WTC11 (cell line): ENCODE results near the gene ASTN1.

Source experiments
- CBFB ChIP-seq: sonication (generic); formaldehyde crosslinking; IDR thresholded peaks from 2 replicates; pipeline ENCODE4 v1.8.1; 2022; ENCODE audit warnings: mild to moderate bottlenecking, low read depth, missing genetic modification reagents
- ETV6 ChIP-seq: sonication (generic); formaldehyde crosslinking; IDR thresholded peaks from 2 replicates; pipeline ENCODE4 v1.8.1; 2022; ENCODE audit warnings: mild to moderate bottlenecking, missing genetic modification reagents
- GRHL2 ChIP-seq: fragments of 250-450 bp; sonication (Bioruptor Pico); IDR thresholded peaks from 2 replicates; pipeline ENCODE4 v1.8.0; 2022; ENCODE audit warnings: mild to moderate bottlenecking, moderate library complexity; ENCODE audit not compliant: insufficient replicate concordance, severe bottlenecking
- IRF2 ChIP-seq: sonication (generic); formaldehyde crosslinking; IDR thresholded peaks from 2 replicates; pipeline ENCODE4 v1.8.0; 2022; ENCODE audit warnings: low read depth, missing genetic modification reagents, borderline replicate concordance
- JUN ChIP-seq: sonication (generic); formaldehyde crosslinking; IDR thresholded peaks from 2 replicates; pipeline ENCODE4 v1.8.0; 2023; ENCODE audit warnings: mild to moderate bottlenecking, missing genetic modification reagents
- ZNF232 ChIP-seq: sonication (generic); formaldehyde crosslinking; IDR thresholded peaks from 2 replicates; pipeline ENCODE4 v1.8.0; 2022; ENCODE audit warnings: mild to moderate bottlenecking, missing genetic modification reagents
- TF ChIP-seq, protein P1 (sequence below): fragments of 200-600 bp; IDR thresholded peaks from 2 replicates; pipeline ENCODE4 v1.8.0; 2022; ENCODE audit warnings: antibody characterized with exemption
- TF ChIP-seq, protein P2 (sequence below): sonication (generic); formaldehyde crosslinking; conservative IDR thresholded peaks from 2 replicates; pipeline ENCODE4 v1.8.1; 2022; ENCODE audit warnings: mild to moderate bottlenecking, missing genetic modification reagents
- TF ChIP-seq, protein P3 (sequence below): fragments of 250-450 bp; sonication (Bioruptor Pico); IDR thresholded peaks from 2 replicates; pipeline ENCODE4 v1.9.0; 2021; ENCODE audit warnings: mild to moderate bottlenecking
- TF ChIP-seq, protein P4 (sequence below): sonication (generic); formaldehyde crosslinking; IDR thresholded peaks from 2 replicates; pipeline ENCODE4 v1.8.1; 2022; ENCODE audit warnings: low read depth, mild to moderate bottlenecking, moderate library complexity, missing genetic modification reagents, borderline replicate concordance

DNA sequence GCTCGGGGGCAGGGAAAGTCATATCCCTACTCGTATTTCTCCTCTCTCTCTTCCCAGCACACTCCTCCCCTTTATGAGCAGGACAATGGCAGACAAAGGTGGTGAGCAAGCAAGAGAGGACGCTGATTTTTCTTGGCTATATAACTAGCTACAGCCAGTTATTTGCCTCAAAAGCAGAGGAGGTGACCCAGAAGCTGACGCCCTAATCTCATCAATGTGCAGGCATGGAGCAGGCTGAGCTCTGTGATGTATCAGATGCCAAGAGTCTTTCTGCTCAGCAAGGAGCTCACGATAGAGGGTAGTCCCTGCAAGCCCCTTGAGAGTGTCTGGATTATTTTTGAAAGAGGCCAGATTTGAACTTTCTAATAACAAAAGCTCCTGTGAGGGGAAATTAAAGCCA, 75.5 kb downstream of the ASTN1 start:
- TF ChIP-seq, protein P1, sequence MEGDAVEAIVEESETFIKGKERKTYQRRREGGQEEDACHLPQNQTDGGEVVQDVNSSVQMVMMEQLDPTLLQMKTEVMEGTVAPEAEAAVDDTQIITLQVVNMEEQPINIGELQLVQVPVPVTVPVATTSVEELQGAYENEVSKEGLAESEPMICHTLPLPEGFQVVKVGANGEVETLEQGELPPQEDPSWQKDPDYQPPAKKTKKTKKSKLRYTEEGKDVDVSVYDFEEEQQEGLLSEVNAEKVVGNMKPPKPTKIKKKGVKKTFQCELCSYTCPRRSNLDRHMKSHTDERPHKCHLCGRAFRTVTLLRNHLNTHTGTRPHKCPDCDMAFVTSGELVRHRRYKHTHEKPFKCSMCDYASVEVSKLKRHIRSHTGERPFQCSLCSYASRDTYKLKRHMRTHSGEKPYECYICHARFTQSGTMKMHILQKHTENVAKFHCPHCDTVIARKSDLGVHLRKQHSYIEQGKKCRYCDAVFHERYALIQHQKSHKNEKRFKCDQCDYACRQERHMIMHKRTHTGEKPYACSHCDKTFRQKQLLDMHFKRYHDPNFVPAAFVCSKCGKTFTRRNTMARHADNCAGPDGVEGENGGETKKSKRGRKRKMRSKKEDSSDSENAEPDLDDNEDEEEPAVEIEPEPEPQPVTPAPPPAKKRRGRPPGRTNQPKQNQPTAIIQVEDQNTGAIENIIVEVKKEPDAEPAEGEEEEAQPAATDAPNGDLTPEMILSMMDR = no peak
- no peak for TF ChIP-seq GRHL2 (CRISPR knock-in tag)
- no peak for TF ChIP-seq ETV6 (CRISPR knock-in tag)
- TF ChIP-seq JUN (CRISPR knock-in tag) = no peak
- TF ChIP-seq, protein P2, sequence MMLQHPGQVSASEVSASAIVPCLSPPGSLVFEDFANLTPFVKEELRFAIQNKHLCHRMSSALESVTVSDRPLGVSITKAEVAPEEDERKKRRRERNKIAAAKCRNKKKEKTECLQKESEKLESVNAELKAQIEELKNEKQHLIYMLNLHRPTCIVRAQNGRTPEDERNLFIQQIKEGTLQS (CRISPR knock-in tag) = no peak
- TF ChIP-seq CBFB (CRISPR knock-in tag) = no peak
- TF ChIP-seq, protein P3, sequence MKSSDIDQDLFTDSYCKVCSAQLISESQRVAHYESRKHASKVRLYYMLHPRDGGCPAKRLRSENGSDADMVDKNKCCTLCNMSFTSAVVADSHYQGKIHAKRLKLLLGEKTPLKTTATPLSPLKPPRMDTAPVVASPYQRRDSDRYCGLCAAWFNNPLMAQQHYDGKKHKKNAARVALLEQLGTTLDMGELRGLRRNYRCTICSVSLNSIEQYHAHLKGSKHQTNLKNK (CRISPR knock-in tag) = no peak
- TF ChIP-seq ZNF232 (CRISPR knock-in tag) = no peak
- TF ChIP-seq IRF2 = no peak
- TF ChIP-seq, protein P4, sequence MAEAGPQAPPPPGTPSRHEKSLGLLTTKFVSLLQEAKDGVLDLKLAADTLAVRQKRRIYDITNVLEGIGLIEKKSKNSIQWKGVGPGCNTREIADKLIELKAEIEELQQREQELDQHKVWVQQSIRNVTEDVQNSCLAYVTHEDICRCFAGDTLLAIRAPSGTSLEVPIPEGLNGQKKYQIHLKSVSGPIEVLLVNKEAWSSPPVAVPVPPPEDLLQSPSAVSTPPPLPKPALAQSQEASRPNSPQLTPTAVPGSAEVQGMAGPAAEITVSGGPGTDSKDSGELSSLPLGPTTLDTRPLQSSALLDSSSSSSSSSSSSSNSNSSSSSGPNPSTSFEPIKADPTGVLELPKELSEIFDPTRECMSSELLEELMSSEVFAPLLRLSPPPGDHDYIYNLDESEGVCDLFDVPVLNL (CRISPR knock-in tag) = no peak
